Stimulated activated CD8-positive, alpha-beta memory T cell treated with anti-CD3 and anti-CD28 coated beads, Interleukin-15, amount 100 ng/mL, for 48 hours (primary cell): Measurements from ENCODE around the gene AGAP1.

ENCODE experiments used
- DNase-seq, 2 donors: peaks; one replicate each; pipeline ENCODE4 v3.0.0-alpha.2; 2020; ENCODE audit warnings: low read depth in 2 of 2

AGAP1 gene

GRCh38 chr2:236169151-236169721, 675.4 kb downstream of the AGAP1 start:
- no peak for DNase-seq

DNA sequence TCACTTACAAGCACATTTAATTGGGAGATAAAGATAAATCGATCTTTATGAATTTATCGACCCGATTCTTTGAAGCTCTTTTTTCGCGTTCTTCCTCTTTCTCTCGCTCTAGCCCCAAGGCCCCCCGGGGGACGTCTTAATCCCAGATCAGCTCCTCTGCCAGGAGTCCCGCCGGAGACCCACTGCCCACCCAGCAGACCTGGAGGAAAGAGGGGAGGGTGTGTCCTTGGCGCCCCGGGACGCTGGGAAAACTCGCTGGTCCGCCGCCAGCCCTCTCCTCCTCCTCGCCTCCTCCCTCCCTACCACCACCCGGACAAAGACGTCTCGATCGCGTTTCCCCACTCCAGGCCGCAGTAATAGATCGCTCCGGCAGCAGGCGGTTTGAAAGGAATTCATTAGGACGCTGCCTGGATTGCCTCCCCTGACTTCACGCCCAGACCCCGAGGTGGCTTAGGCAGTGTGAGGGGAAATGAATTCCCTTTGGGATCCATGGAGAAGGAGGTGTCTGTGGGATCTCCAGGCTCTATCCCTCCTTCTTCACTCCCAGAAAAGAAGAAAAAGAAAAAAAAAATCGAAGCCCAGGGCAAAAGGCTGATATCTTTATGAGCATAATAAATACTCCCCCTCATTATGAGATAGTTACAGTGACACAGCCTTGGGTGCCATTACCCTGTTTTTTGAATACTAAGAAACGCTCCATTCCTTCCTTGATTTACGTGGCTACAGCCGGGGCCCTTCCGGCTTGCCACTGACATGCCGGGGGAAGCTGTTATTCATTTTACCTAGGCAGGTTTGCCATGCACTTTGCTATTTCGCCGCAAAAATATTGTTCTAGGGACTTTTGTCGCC, 676.1 kb downstream of the AGAP1 start:
- DNase-seq = no peak

DNA sequence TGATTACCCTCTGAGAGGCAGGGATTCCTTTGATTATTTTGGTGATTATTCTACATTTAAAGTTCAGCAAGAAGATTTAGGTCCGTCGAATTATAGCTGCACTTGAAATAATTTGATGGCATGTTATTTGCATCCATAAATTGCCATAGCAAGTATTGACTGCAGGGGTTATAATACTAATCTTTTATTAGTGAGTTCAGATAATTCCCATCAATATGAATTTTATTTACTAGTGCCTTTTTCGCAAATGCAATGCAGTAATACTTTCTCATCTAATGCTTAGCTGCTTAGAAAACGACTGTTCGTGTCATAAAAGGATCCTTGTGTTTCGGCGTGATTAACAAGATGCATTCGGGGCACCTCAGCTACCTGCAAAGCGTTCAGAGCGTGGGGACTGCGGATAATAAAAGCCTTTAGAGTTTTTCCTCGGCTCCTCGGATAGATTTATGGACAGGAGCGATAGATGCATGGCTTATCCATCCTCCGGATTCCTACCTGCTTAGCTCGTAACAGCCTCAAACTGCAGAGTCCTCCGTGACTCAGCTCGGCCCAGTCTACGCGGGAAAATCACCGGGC, 676.8 kb downstream of the AGAP1 start:
- no peak for DNase-seq

- DNase-seq = no peak
Observed at GRCh38 chr2:236171181-236171679, 677.4 kb downstream of the AGAP1 start.

DNA sequence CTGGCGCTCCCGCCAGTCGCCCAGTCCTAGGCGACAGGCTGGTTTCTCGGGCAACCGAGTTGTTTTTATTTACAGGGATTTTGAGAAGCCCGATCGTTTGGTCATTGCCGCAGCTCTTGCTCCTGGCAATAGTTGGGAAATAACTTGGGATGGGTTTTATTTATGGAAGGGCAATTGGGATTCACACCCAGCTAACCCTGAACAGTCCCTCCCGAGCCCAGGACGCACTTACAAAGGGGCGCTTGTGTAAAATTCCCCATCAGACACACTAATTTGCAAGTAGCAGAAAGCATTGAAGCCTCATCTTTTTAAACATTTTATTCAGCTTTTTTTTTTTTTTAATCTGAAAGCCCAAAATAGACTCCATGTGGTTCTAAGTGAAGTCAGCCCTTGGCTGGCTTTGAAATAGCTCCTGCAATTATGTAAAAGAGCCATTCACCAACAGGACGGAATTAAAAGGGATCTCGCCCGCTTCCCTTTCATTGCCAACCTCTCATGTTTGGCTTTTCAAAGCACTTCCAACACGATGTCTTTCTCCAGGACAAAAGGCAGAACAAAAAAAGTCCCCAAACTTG, 677.9 kb downstream of the AGAP1 start:
- DNase-seq = no peak

- DNase-seq = no peak
Observed at GRCh38 chr2:236172255-236173035, 678.6 kb downstream of the AGAP1 start.

DNA sequence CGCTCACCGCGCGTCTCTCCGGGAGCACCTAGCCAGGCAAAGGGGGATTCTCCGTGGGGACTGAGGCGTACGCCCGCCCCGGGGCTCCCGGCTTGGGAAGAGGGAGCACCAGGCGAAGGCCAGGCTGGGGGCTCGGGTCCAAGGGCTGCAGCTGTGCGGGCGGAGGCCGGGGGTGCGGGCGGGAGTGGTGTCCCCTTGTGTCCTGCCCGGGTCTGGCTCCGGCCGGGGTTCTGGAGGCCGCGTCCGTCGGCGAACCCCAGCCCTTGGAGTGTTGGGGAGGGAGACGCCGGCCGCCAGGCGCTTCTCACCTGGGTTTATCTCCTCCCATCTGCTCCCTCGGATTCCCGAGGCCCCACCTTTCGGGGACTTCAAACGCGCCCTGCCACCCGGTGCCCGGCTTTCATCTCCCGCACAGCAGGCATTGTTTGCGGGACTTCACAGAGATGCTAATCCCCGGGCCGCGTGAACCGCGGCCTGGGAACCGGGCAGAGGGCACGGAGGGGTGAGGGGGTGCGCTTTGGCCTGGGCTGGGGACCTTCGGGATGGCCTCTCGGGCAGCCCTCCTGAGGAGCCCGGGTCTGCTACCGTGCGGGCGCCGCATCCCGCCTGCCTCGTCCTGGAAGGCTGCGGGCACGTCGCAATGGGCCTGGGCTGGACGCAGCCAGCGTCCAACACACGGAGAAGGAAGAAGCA, 679.3 kb downstream of the AGAP1 start:
- DNase-seq = no peak

GRCh38 chr2:236173729-236174607, 680.1 kb downstream of the AGAP1 start:
- DNase-seq = no peak

DNA sequence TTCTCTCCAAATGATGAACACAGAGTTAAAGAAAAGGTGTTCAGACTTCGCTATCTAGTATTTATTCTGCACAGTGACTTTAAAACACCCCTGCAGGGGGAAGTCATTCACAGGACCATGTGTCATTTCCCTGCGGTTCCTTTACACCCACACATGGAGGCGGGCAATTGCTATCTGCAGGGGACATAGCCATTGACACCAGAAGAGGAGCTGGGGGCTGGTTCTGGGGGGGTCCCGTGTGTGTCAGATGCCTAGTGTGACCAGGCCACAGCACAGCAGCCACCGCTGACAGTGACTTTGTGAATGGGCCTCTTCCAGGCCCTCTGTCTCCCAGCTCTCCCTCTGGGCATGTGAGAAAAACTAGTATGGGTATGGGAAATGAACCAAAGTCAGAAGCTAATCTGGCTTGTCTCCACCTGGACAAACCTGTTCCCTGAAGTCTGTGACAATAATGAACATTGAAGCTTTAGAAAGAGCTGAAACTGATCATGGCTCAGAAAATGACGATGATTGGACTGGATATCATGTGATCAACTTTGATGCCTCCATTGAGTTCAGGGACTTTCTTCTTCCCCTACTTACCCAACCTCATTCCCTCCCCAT, 681.8 kb downstream of the AGAP1 start:
- DNase-seq = no peak

DNA sequence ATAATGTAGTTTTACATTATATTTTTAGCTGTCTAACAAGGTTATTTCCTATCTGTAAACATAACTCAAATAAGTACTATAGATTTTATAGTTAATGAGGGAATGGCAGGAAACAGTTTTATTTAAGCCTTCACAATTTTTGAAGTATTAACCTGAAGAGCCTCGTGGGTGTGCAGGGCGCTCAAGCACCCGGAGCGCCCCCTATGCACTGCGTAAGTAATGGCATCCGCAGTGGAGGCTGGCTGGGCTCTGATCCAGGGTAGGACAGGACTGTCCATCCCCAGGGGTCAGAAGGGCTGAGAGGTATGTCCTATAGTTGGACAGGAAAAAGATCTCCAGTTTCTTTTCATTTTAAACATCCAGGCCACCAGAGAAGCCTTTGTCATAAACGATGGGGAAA, 682.6 kb downstream of the AGAP1 start:
- no peak for DNase-seq

- DNase-seq = no peak
Observed at GRCh38 chr2:236176951-236177350, 683.1 kb downstream of the AGAP1 start.

DNA sequence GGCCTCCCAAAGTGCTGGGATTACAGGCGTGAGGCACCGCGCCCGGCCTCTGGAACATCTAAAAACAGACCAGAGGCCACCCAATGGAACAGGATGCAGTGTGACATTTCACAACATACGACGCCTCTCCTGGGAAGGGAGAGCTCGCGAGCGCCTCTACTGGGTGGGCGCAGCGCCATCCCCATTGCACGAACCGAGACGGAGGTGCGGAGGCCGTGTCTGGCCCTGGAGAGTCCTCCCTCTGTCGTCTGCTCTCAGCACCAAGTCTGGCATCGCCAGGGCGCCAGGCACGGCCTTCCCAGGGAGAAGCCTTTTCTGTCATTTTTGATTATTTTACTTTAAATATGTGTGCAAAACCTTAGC, 683.7 kb downstream of the AGAP1 start:
- DNase-seq = peak; percentile 27 to 36

DNA sequence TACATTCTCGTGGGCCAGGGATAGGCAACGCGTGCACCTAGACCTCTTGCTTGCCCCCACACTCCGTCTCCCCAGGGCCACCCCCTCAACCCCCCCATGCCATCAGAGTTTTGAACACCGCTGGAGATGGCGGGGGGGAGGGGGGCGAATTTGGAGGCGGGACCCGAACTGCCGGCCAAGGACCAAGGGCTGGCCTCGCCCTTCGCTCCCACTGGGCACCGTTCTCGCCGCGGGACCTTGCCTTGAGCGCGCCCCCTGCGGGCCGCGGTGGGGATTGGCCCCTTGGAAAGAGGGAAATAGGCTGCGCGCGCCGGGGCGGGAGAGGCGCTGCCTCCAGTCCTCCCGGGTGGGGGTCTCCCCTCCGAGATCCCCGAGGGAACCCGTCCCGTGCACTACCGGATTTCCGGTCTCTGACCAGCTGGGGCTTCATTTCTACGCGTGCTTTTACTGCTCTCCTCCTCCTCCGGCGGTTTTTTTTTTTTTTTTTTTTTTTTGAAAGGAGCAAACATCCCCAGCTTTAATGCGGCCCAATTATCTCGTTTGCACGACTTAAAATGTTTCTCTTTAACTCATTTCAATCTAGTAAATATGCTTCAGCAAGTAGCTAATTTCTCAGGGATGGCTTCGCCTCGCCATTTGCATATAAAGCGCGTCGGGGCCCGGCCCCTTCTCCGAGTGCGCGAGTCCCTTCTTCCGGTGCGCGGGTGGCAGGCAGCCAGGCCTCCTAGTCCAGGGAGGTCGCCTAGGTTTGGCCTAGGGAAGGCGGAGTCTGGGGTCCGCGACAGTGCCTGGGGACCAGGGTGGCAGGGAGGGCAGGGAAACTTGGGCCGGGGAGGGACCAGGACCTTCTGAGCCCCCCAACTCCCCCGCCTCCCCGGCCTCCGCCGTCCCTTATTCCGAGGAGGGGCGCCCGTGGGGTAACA, 684.4 kb downstream of the AGAP1 start:
- peak; percentile 29 for DNase-seq

DNA sequence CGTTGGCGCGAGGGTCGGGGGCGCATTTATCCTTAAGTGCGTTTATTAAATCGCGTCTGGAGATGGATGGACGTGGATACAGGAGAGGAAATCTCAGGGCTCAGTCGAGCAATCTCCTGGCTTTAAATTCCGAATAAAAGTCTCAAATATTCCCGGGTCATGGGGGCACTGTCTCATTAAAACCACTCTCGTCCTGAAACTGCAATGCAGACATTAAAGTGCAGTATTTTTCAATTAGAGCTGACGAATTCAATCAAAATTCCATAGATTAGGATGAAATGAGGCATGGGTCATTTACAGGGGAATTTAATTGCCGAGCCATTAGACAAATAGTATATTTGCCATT, 685.0 kb downstream of the AGAP1 start:
- no peak for DNase-seq

DNA sequence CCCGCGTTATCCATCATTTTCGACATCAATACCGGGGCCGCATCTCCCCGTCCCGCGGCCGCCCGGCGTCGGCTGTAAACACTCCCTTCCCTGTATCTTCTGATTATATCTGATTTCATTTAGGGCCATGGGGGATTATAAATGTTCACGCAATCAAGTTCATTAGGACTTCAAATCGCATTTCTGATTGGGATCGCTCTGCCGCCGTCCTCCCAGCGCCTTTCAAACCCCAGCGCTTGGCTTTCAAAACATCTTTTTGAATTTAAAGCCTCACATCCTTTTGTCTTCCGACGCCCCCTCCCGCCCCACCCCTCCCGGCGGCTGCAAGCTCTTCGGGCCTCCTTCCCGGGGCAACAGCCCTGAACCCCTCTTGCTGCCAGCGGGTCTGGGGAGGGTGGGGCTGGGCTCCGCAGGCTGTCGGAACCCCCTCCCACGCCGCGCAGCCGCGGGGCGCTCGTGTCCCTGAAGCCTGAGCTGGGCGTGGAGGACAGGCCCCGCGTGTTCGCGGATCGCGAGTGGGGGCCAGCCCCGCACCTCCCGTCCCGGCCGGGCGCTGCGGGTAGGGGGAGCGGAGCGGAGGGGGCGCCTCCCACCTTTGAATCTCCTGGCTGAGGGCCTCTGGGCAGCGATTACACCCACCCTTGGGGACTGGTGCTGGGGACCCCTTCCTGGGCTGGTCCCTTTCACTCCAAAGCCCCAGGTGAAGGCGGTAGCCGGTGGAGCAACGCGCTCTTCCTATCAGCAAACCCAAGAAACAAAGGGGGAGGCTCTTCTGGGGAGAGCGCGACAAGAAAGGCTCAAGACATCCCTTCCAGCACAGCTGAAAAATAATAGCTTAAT, 685.6 kb downstream of the AGAP1 start:
- no peak for DNase-seq

DNA sequence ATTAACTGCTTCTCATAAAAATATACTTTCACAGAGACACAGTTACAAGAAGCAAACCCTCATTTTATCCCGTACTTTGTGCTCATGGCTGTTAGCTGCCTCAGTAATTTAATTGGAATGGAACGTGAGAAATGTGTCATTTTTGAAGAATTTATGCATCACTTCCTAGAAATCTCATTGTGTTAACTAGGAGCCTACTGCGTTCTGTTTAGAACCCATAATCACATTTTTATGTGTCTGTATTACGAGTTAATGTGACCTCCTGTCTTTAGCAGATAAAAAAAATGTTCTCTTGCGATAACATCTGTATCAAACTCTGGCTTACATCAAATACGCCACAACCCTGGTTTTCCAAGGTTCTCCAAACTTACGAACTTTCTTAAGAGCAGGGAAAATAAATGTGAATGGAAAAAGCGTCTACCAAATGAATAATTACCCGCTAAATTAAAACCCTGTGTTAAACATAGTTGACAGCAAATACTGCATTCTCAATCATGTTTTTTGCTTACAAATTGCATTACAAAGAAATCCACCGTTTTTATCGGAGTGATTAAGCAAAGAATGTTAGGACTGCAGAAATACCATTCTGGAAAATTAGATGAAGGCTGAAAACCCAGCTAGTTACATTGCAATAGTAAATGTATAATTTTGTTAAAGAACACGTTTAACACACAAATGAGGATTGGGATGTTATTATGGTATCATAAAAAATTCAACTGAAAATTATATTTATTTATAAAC, 686.4 kb downstream of the AGAP1 start:
- no peak for DNase-seq

DNA sequence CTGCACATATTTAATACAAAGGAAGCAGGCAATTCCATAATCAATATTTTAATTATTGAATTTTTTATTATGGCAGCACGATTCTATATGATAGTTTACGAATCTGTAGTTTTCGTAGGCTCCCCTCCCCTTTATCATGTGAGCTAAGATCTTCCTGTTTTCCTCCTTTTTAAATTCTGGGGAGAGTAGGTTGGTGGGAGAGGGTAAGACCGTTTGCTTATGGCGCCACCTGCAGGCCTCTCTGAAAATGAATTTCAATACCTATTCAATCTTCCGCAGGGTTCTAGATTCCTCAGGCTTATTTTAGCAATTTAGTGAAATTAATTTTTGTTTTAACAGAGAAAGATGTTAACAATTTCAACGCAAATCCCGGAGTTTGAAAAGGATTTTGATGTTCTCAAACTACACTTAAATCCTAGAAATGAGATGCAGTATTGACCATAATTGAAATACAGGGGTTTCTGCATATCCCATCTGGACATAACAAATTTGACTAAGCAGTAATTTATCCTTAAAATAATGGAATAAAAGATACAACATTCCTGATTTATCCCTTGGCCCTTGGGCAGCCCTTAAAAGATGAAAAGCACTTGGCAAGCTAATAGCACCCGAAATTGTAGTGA, 687.1 kb downstream of the AGAP1 start:
- DNase-seq = no peak
